HL-60 (cell line): ENCODE measurements around the gene GRB10.
"Not testable (repeated sequence)": the region's sequence is repeated elsewhere in the genome, so short reads cannot be mapped to it uniquely, and the experiment has no call there.

Source experiments
- GABPA ChIP-seq: IDR thresholded peaks from 2 replicates; pipeline ENCODE4 v1.6.1; 2012; ENCODE audit warnings: low read depth
- POLR2AphosphoS5 ChIP-seq: IDR thresholded peaks from 2 replicates; pipeline ENCODE4 v1.6.1; 2012; ENCODE audit warnings: low read depth
- SPI1 ChIP-seq: IDR thresholded peaks from 2 replicates; pipeline ENCODE4 v1.6.1; 2012; ENCODE audit warnings: low read depth, mild to moderate bottlenecking, borderline replicate concordance
- TF ChIP-seq, protein P1 (sequence below): IDR thresholded peaks from one replicate; pipeline ENCODE4 v1.5.1; 2011; ENCODE audit warnings: low read length, control low read depth, inconsistent platforms; ENCODE audit not compliant: insufficient read depth
- TF ChIP-seq, protein P2 (sequence below): IDR thresholded peaks from 2 replicates; pipeline ENCODE4 v1.6.1; 2012; ENCODE audit warnings: low read depth; ENCODE audit not compliant: insufficient replicate concordance

DNA sequence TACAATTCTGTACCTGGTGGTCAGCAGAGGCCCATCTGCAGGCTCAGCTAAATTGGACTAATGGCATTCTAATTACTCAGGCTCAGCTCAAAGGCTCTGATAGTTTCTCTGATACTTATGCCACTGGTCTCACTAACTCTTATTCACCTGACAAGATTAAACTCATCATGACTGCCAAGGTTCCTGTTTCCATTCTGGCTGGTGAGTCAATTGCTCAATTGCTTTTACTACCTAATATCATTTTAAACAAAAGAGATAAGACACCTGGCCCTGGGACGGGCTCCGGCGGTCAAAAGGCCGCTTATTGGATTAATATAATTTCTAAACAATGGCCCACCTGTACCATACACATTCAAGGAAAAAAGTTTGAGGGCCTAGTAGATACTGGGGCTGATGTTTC is 204.6 kb downstream of the GRB10 start:
- TF ChIP-seq, protein P1, sequence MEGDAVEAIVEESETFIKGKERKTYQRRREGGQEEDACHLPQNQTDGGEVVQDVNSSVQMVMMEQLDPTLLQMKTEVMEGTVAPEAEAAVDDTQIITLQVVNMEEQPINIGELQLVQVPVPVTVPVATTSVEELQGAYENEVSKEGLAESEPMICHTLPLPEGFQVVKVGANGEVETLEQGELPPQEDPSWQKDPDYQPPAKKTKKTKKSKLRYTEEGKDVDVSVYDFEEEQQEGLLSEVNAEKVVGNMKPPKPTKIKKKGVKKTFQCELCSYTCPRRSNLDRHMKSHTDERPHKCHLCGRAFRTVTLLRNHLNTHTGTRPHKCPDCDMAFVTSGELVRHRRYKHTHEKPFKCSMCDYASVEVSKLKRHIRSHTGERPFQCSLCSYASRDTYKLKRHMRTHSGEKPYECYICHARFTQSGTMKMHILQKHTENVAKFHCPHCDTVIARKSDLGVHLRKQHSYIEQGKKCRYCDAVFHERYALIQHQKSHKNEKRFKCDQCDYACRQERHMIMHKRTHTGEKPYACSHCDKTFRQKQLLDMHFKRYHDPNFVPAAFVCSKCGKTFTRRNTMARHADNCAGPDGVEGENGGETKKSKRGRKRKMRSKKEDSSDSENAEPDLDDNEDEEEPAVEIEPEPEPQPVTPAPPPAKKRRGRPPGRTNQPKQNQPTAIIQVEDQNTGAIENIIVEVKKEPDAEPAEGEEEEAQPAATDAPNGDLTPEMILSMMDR: not testable (repeated sequence)
- TF ChIP-seq POLR2AphosphoS5, GABPA, SPI1: not testable (repeated sequence)
- TF ChIP-seq, protein P2, sequence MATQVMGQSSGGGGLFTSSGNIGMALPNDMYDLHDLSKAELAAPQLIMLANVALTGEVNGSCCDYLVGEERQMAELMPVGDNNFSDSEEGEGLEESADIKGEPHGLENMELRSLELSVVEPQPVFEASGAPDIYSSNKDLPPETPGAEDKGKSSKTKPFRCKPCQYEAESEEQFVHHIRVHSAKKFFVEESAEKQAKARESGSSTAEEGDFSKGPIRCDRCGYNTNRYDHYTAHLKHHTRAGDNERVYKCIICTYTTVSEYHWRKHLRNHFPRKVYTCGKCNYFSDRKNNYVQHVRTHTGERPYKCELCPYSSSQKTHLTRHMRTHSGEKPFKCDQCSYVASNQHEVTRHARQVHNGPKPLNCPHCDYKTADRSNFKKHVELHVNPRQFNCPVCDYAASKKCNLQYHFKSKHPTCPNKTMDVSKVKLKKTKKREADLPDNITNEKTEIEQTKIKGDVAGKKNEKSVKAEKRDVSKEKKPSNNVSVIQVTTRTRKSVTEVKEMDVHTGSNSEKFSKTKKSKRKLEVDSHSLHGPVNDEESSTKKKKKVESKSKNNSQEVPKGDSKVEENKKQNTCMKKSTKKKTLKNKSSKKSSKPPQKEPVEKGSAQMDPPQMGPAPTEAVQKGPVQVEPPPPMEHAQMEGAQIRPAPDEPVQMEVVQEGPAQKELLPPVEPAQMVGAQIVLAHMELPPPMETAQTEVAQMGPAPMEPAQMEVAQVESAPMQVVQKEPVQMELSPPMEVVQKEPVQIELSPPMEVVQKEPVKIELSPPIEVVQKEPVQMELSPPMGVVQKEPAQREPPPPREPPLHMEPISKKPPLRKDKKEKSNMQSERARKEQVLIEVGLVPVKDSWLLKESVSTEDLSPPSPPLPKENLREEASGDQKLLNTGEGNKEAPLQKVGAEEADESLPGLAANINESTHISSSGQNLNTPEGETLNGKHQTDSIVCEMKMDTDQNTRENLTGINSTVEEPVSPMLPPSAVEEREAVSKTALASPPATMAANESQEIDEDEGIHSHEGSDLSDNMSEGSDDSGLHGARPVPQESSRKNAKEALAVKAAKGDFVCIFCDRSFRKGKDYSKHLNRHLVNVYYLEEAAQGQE: not testable (repeated sequence)
